PFSK-1 (cell line): ENCODE measurements around the gene CD82.

ENCODE experiments used
- POLR2AphosphoS5 ChIP-seq: IDR thresholded peaks from 2 replicates; pipeline ENCODE4 v1.6.1; 2012; ENCODE audit warnings: low read depth, mild to moderate bottlenecking, control low read depth, low read length, moderate library complexity
- SIN3A ChIP-seq: IDR thresholded peaks from 2 replicates; pipeline ENCODE4 v1.6.1; 2012; ENCODE audit warnings: mild to moderate bottlenecking, low read length, moderate library complexity, borderline replicate concordance; ENCODE audit not compliant: insufficient read depth
- TAF1 ChIP-seq: IDR thresholded peaks from 2 replicates; pipeline ENCODE4 v1.6.1; 2012; ENCODE audit warnings: low read length, control low read depth, borderline replicate concordance; ENCODE audit not compliant: insufficient read depth
- TF ChIP-seq, protein P1 (sequence below), 2 experiments: IDR thresholded peaks; 2 replicates each; pipeline versions ENCODE4 v1.6.1 to v1.8.0; 2011 to 2012; ENCODE audit warnings: low read depth in 2 of 2, low read length in 2 of 2, control low read depth in 1 of 2, inconsistent platforms in 1 of 2, mild to moderate bottlenecking in 1 of 2, moderate library complexity in 1 of 2; ENCODE audit not compliant: insufficient read depth in 1 of 2

DNA sequence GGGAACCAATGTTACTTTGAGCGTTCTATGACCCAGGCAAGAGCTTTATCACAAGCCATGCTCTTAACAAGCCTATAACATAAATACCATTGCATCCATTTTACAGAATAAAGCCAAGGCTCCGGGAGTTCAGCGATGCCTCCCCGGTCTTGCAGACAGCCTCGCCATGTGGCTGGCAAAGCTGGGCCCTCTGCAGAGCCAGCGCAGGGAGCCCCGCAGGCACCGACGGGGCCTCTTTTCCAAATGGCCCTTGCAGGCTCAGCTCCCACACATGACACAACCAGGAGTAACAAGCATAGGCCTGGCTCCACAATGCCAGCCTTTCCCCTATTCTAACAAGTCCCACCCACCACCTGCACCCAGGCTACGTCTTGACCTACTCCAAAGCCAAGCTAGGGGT, 89.1 kb downstream of the CD82 start:
- TF ChIP-seq POLR2AphosphoS5 (no peak), TAF1 (no peak), SIN3A (no peak)
- TF ChIP-seq, protein P1, sequence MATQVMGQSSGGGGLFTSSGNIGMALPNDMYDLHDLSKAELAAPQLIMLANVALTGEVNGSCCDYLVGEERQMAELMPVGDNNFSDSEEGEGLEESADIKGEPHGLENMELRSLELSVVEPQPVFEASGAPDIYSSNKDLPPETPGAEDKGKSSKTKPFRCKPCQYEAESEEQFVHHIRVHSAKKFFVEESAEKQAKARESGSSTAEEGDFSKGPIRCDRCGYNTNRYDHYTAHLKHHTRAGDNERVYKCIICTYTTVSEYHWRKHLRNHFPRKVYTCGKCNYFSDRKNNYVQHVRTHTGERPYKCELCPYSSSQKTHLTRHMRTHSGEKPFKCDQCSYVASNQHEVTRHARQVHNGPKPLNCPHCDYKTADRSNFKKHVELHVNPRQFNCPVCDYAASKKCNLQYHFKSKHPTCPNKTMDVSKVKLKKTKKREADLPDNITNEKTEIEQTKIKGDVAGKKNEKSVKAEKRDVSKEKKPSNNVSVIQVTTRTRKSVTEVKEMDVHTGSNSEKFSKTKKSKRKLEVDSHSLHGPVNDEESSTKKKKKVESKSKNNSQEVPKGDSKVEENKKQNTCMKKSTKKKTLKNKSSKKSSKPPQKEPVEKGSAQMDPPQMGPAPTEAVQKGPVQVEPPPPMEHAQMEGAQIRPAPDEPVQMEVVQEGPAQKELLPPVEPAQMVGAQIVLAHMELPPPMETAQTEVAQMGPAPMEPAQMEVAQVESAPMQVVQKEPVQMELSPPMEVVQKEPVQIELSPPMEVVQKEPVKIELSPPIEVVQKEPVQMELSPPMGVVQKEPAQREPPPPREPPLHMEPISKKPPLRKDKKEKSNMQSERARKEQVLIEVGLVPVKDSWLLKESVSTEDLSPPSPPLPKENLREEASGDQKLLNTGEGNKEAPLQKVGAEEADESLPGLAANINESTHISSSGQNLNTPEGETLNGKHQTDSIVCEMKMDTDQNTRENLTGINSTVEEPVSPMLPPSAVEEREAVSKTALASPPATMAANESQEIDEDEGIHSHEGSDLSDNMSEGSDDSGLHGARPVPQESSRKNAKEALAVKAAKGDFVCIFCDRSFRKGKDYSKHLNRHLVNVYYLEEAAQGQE (IDR thresholded peaks at IDR 0.05; ENCODE audit: insufficient read depth in 1 of 2, low read depth in 2 of 2, low read length in 2 of 2) = no peak
